Skeletal muscle satellite cell (primary cell): ENCODE data around the gene RTP2.

Experiments used
- H3K27me3 ChIP-seq: 2 replicates; pipeline ENCODE4 v1.7.0; 2013; ENCODE audit warnings: low read length; ENCODE audit not compliant: control insufficient read depth, insufficient read depth
- H3K36me3 ChIP-seq: 2 replicates; pipeline ENCODE4 v1.7.0; 2013; ENCODE audit warnings: mild to moderate bottlenecking, control low read depth, low read length; ENCODE audit not compliant: insufficient read depth
- H3K4me1 ChIP-seq: 2 replicates; pipeline ENCODE4 v1.7.0; 2013; ENCODE audit warnings: low read length; ENCODE audit not compliant: control insufficient read depth, insufficient read depth
- H3K4me2 ChIP-seq: 2 replicates; pipeline ENCODE4 v1.7.0; 2013; ENCODE audit warnings: mild to moderate bottlenecking, low read length
- H3K4me3 ChIP-seq: 2 replicates; pipeline ENCODE4 v1.7.0; 2013; ENCODE audit warnings: low read length
- H3K9ac ChIP-seq: 2 replicates; pipeline ENCODE4 v1.7.0; 2013; ENCODE audit warnings: mild to moderate bottlenecking, low read depth, low read length, moderate library complexity
- H3K9me3 ChIP-seq: replicated peaks from 2 replicates; pipeline ENCODE4 v1.7.0; 2013; ENCODE audit warnings: mild to moderate bottlenecking, control low read depth, low read length

The RTP2 gene

GRCh38 chr3:187722206-187722612 lies 19.9 kb upstream of the RTP2 start:
- H3K4me1 ChIP-seq, result no peaks in the 10 kb centered on the region
- H3K4me3 ChIP-seq, result no peak overlapping the region
- no peaks in the 10 kb centered on the region for H3K9me3 ChIP-seq
- no peak overlapping the region for H3K4me2 ChIP-seq
- no peaks in the 10 kb centered on the region for H3K27me3 ChIP-seq
- no peak overlapping the region for H3K9ac ChIP-seq
- peaks cover 66% of the 10 kb centered on the region for H3K36me3 ChIP-seq

- Histone ChIP-seq H3K27me3 (no peaks in the 10 kb centered on the region), H3K4me2 (no peak overlapping the region), H3K4me1 (no peaks in the 10 kb centered on the region), H3K4me3 (no peak overlapping the region), H3K9ac (no peak overlapping the region), H3K9me3 (no peaks in the 10 kb centered on the region), H3K36me3 (peaks cover 55% of the 10 kb centered on the region)
Measured at GRCh38 chr3:187721055-187721454, 18.7 kb upstream of the RTP2 start.

- H3K36me3 ChIP-seq, result peaks cover 47% of the 10 kb centered on the region
- H3K4me2 ChIP-seq, result no peak overlapping the region
- no peak overlapping the region for H3K9ac ChIP-seq
- no peaks in the 10 kb centered on the region for H3K27me3 ChIP-seq
- H3K9me3 ChIP-seq, result no peaks in the 10 kb centered on the region
- H3K4me3 ChIP-seq, result no peak overlapping the region
- H3K4me1 ChIP-seq, result no peaks in the 10 kb centered on the region
Measured at GRCh38 chr3:187720337-187720670, 17.9 kb upstream of the RTP2 start.

GRCh38 chr3:187719628-187720336 lies 17.4 kb upstream of the RTP2 start:
- H3K4me2 ChIP-seq, result no peak overlapping the region
- no peak overlapping the region for H3K9ac ChIP-seq
- peaks cover 42% of the 10 kb centered on the region for H3K36me3 ChIP-seq
- H3K4me3 ChIP-seq, result no peak overlapping the region
- H3K27me3 ChIP-seq, result no peaks in the 10 kb centered on the region
- no peaks in the 10 kb centered on the region for H3K9me3 ChIP-seq
- no peaks in the 10 kb centered on the region for H3K4me1 ChIP-seq

- H3K27me3 ChIP-seq, result no peaks in the 10 kb centered on the region
Measured at GRCh38 chr3:187718802-187719201, 16.4 kb upstream of the RTP2 start.

GRCh38 chr3:187717572-187717971 lies 15.2 kb upstream of the RTP2 start:
- Histone ChIP-seq H3K4me1 (no peaks in the 10 kb centered on the region), H3K9ac (no peak overlapping the region), H3K27me3 (no peaks in the 10 kb centered on the region), H3K36me3 (peaks cover 20% of the 10 kb centered on the region), H3K4me3 (no peak overlapping the region), H3K4me2 (no peak overlapping the region), H3K9me3 (no peaks in the 10 kb centered on the region)

More at GRCh38 chr3:187718802-187719201, 16.4 kb upstream of the RTP2 start:
- Histone ChIP-seq H3K4me3 (no peak overlapping the region), H3K4me1 (no peaks in the 10 kb centered on the region), H3K4me2 (no peak overlapping the region), H3K9ac (no peak overlapping the region), H3K36me3 (peaks cover 33% of the 10 kb centered on the region), H3K9me3 (no peaks in the 10 kb centered on the region)

- no peak overlapping the region for H3K4me2 ChIP-seq
- no peak overlapping the region for H3K9ac ChIP-seq
- no peaks in the 10 kb centered on the region for H3K27me3 ChIP-seq
- H3K4me3 ChIP-seq, result no peak overlapping the region
- no peaks in the 10 kb centered on the region for H3K4me1 ChIP-seq
- H3K9me3 ChIP-seq, result no peaks in the 10 kb centered on the region
- H3K36me3 ChIP-seq, result no peaks in the 10 kb centered on the region
Measured at GRCh38 chr3:187714404-187714979, 12.1 kb upstream of the RTP2 start.

- Histone ChIP-seq H3K36me3 (no peaks in the 10 kb centered on the region), H3K9ac (no peak overlapping the region), H3K27me3 (no peaks in the 10 kb centered on the region), H3K4me2 (no peak overlapping the region), H3K4me3 (no peak overlapping the region), H3K4me1 (no peaks in the 10 kb centered on the region), H3K9me3 (no peaks in the 10 kb centered on the region)
Measured at GRCh38 chr3:187713504-187713903, 11.1 kb upstream of the RTP2 start.

- H3K9me3 ChIP-seq, result no peaks in the 10 kb centered on the region
- no peaks in the 10 kb centered on the region for H3K36me3 ChIP-seq
- no peak overlapping the region for H3K4me2 ChIP-seq
- H3K4me1 ChIP-seq, result no peaks in the 10 kb centered on the region
- no peaks in the 10 kb centered on the region for H3K27me3 ChIP-seq
- no peak overlapping the region for H3K9ac ChIP-seq
- no peak overlapping the region for H3K4me3 ChIP-seq
Measured at GRCh38 chr3:187709155-187709554, 6.8 kb upstream of the RTP2 start.

GRCh38 chr3:187708696-187709095 lies 6.3 kb upstream of the RTP2 start:
- no peak overlapping the region for H3K9ac ChIP-seq
- no peaks in the 10 kb centered on the region for H3K27me3 ChIP-seq
- no peak overlapping the region for H3K4me2 ChIP-seq
- no peaks in the 10 kb centered on the region for H3K9me3 ChIP-seq
- H3K4me1 ChIP-seq, result no peaks in the 10 kb centered on the region
- no peak overlapping the region for H3K4me3 ChIP-seq
- H3K36me3 ChIP-seq, result no peaks in the 10 kb centered on the region

- H3K9ac ChIP-seq, result no peak overlapping the region
- H3K36me3 ChIP-seq, result no peaks in the 10 kb centered on the region
- no peaks in the 10 kb centered on the region for H3K9me3 ChIP-seq
- H3K4me1 ChIP-seq, result no peaks in the 10 kb centered on the region
- no peak overlapping the region for H3K4me2 ChIP-seq
- H3K4me3 ChIP-seq, result no peak overlapping the region
- H3K27me3 ChIP-seq, result no peaks in the 10 kb centered on the region
Measured at GRCh38 chr3:187706971-187707370, 4.6 kb upstream of the RTP2 start.

- Histone ChIP-seq H3K4me2 (no peak overlapping the region), H3K27me3 (peaks cover 3% of the 10 kb centered on the region), H3K36me3 (no peaks in the 10 kb centered on the region), H3K4me3 (no peak overlapping the region), H3K9ac (no peak overlapping the region), H3K9me3 (no peaks in the 10 kb centered on the region), H3K4me1 (no peaks in the 10 kb centered on the region)
Measured at GRCh38 chr3:187705164-187705563, 2.8 kb upstream of the RTP2 start.
